SK-N-SH (cell line): ENCODE measurements around the gene OR2AJ1.

ENCODE experiments used
- CHD2 ChIP-seq: fragments of 150-350 bp; IDR thresholded peaks from 2 replicates; pipeline ENCODE4 v1.6.1; 2018; ENCODE audit warnings: low read length; ENCODE audit not compliant: partially characterized antibody
- CTCF ChIP-seq: fragments of 200-600 bp; sonication (generic); IDR thresholded peaks from 2 replicates; pipeline ENCODE4 v1.6.1; 2017; ENCODE audit warnings: antibody characterized with exemption, mild to moderate bottlenecking, moderate library complexity
- EP300 ChIP-seq, 2 experiments: IDR thresholded peaks; 2 replicates each; pipeline versions ENCODE4 v1.4.0 to v1.6.1; 2012; ENCODE audit warnings: borderline replicate concordance in 1 of 2, low read depth in 1 of 2, low read length in 1 of 2
- EZH2phosphoT487 ChIP-seq: fragments of 200-600 bp; sonication (generic); IDR thresholded peaks from 2 replicates; pipeline ENCODE4 v1.6.1; 2017; ENCODE audit warnings: low read depth, mixed run types, mild to moderate bottlenecking, antibody characterized with exemption, moderate library complexity, borderline replicate concordance
- FOXM1 ChIP-seq: IDR thresholded peaks from 2 replicates; pipeline ENCODE4 v1.4.0; 2012; ENCODE audit warnings: low read depth, mild to moderate bottlenecking
- MAX ChIP-seq: IDR thresholded peaks from 2 replicates; pipeline ENCODE4 v1.4.0; 2012; ENCODE audit warnings: low read depth
- NRF1 ChIP-seq: IDR thresholded peaks from 2 replicates; pipeline ENCODE4 v1.6.1; 2012; ENCODE audit warnings: low read depth, mild to moderate bottlenecking, low read length
- PBX3 ChIP-seq: IDR thresholded peaks from 2 replicates; pipeline ENCODE4; 2012
- POLR2AphosphoS5 ChIP-seq: IDR thresholded peaks from 2 replicates; pipeline ENCODE4 v1.6.1; 2012; ENCODE audit warnings: low read depth, low read length
- RFX5 ChIP-seq: IDR thresholded peaks from 2 replicates; pipeline ENCODE4 v1.6.1; 2012; ENCODE audit warnings: mild to moderate bottlenecking, improper control_type of control experiment, low read length
- USF2 ChIP-seq: fragments of 150-350 bp; IDR thresholded peaks from 2 replicates; pipeline ENCODE4 v1.6.1; 2017; ENCODE audit warnings: antibody characterized with exemption, low read length, low read depth, borderline replicate concordance

- TF ChIP-seq CTCF (no peak), PBX3 (no peak), RFX5 (no peak), NRF1 (no peak), EP300 (IDR thresholded peaks at IDR 0.05; ENCODE audit: borderline replicate concordance in 1 of 2, low read depth in 1 of 2, low read length in 1 of 2) (no peak), POLR2AphosphoS5 (no peak), MAX (no peak), CHD2 (no peak), USF2 (no peak), EZH2phosphoT487 (no peak), FOXM1 (no peak)
These were observed 9.3 kb downstream of the OR2AJ1 start for GRCh38 chr1:247933989-247934388.
